HG03342 (cell line): ENCODE data around the gene AGO3.
A peak's percentile ranks its signal among the peaks of the same experiment; 100 is the strongest.
"Not testable (repeated sequence)": the region's sequence is repeated elsewhere in the genome, so short reads cannot be mapped to it uniquely, and the experiment has no call there.

Experiments used
- ATAC-seq: cut with Tn5 transposase; IDR thresholded peaks from one replicate; pipeline ENCODE4 v1.9.1; 2021; ENCODE audit warnings: mild to moderate bottlenecking, moderate library complexity; ENCODE audit not compliant: unreplicated experiment

AGO3 gene

GRCh38 chr1:36006941-36007500 lies 76.1 kb downstream of the AGO3 start:
- ATAC-seq, result no peak

GRCh38 chr1:36007741-36008140 lies 76.8 kb downstream of the AGO3 start:
- no peak for ATAC-seq

GRCh38 chr1:36008546-36009197 lies 77.8 kb downstream of the AGO3 start:
- ATAC-seq, result no peak

GRCh38 chr1:36014722-36015220 lies 83.9 kb downstream of the AGO3 start:
- ATAC-seq, result no peak

DNA sequence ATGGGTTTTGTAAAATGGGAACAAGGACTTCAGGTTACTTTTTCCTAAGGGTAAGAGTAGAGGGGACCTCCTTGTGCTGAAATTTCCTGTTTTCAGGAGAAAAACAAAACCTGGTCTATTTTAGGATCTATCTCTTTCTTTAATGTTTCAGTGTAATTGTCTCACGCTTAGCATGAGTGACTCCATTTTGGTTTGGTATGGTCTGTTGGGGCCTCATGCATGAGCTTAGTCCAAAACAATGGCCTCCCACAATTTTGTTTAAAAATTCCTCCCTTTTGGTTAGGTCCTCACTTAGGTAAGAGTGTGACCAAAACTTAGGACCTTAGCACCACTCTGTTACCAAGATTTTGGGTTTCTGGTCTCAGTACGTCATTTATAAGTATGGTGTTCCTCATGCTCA lies 85.8 kb downstream of the AGO3 start:
- ATAC-seq, result no peak

- peak; percentile 67 for ATAC-seq
These were observed 92.3 kb downstream of the AGO3 start for GRCh38 chr1:36023098-36023769.

DNA sequence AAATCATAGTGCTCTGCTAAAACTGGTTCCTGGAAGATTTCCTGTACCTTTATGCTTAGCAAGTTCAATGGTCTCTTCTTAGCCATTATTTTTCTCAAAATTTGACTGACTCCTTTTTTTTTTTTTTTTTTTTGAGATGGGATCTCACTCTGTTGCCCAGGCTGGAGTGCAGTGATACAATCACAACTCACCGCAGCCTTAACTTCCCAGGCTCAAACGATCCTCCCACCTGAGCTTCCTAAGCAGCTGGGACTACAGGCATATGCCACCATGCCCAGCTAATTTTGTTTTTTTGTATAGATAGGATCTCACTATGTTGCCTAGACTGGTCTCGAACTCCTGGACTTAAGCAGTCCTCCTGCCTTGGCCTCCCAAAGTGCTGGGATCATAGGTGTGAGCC lies 93.1 kb downstream of the AGO3 start:
- not testable (repeated sequence) for ATAC-seq

GRCh38 chr1:36024847-36025246 lies 93.9 kb downstream of the AGO3 start:
- ATAC-seq, result no peak

GRCh38 chr1:36027766-36028165 lies 96.9 kb downstream of the AGO3 start:
- ATAC-seq, result no peak

DNA sequence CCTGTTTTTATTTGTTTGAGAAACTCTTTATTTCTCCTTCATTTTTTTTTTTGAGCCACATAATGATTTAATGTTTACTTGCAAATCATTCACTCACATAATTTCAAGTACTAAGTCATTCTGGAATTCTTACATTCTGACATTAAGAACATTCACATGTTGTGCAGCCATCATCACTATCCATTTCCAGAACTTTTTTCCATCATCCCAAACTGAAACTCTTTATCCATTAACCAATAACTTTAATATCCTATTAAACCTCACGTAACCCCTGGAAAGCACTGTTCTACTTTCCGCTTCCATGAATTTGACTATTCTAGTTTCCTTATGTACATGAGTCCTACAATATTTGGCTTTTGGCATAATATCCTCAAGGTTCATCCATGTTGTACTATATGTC lies 100.5 kb downstream of the AGO3 start:
- no peak for ATAC-seq

DNA sequence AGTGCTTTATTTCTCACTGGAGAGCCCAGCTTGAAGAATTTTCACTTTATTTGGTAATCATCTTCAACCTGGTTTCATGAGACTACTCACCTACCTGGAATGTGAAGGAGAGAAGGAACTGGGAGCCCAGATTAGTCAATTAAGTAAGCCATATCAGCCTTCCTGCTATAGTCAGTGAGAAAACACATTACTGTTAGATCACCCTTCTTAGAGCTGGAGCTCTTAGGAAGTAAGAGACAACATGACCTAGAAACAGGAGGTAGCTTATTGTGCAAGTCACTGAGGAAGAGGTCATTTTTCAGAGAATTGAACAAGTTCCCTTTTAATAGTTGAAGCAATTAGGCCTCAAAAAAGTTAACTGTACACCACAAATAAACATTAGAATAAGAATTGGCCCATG lies 103.8 kb downstream of the AGO3 start:
- no peak for ATAC-seq

- ATAC-seq, result no peak
These were observed 104.2 kb downstream of the AGO3 start for GRCh38 chr1:36035154-36035553.

DNA sequence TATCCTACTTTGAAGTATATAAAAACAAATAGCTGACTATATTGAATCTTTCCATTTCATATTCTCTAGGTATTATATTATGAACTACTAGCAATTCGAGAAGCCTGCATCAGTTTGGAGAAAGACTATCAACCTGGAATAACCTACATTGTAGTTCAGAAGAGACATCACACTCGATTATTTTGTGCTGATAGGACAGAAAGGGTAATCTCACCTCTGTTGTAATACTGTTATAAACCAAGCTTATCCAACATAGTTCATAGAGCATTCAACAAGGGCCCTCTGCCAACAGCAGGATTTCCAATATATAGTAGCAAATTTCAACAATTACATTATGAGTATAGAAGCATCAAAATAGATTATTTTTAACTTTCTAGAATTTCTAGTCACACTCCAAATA lies 109.3 kb downstream of the AGO3 start:
- no peak for ATAC-seq

- ATAC-seq, result no peak
These were observed 120.9 kb downstream of the AGO3 start for GRCh38 chr1:36051821-36052220.

- no peak for ATAC-seq
These were observed 123.1 kb downstream of the AGO3 start for GRCh38 chr1:36053978-36054377.

DNA sequence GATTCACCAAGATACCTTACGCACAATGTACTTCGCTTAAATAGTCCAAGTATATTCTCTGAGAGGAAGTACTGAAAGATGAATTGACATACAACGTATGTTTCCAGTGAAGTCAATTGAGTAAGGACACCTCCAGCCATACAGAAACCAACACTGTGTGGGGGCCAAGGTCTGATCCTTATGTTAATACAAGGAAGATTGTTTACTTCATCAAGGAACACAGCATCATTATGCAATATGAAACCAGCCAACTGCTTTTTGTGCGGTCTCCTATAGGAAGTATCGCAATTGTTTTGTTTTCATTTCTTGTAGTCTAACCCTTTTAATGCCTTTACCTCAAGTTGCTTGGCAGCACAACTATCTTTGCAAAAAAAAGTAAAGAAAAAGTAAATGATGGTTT lies 124.8 kb downstream of the AGO3 start:
- ATAC-seq, result no peak

GRCh38 chr1:36062315-36062714 lies 131.4 kb downstream of the AGO3 start:
- no peak for ATAC-seq

- ATAC-seq, result no peak
These were observed 137.0 kb downstream of the AGO3 start for GRCh38 chr1:36067871-36068270.

GRCh38 chr1:36068866-36069265 lies 138.0 kb downstream of the AGO3 start:
- no peak for ATAC-seq

GRCh38 chr1:36070349-36070748 lies 139.4 kb downstream of the AGO3 start:
- no peak for ATAC-seq

DNA sequence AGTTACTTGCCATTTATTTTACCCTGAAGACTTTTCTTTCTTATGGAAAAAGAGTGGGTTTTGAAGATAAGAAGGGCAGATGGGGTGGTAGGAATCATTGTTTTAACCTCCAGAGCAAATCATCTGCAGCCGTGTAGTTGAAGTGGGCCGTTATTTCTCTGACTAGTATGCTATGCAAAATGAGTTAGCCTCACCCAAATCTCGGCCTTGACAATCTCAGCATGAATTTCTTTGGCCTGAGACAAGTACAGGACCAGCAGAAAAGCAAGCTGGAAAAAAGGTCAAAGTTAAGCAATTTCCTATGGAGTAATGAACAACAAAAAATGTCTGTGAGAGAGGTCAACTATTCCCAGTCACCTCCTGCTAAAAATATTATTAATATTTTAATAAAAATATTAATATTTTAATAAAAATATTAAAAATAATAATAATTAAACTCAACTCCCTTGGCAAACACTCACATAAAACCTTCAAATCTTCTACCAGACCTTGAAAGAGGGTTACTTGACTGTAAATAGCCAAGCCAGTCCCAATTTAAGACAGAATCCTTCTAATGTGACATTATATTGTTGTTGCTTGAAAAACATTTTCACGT lies 146.2 kb downstream of the AGO3 start:
- no peak for ATAC-seq

GRCh38 chr1:36080236-36080635 lies 149.3 kb downstream of the AGO3 start:
- ATAC-seq, result no peak
